CD1c-positive myeloid dendritic cell (primary cell): Measurements from ENCODE around the gene TUBA3D.
A peak's percentile ranks its signal among the peaks of the same experiment; 100 is the strongest.
"Not testable (repeated sequence)": the region's sequence is repeated elsewhere in the genome, so short reads cannot be mapped to it uniquely, and the experiment has no call there.

Experiments used
- DNase-seq: peaks from one replicate; pipeline ENCODE4 v3.0.0-alpha.2; 2016; ENCODE audit errors: extremely low spot score

The TUBA3D gene

DNA sequence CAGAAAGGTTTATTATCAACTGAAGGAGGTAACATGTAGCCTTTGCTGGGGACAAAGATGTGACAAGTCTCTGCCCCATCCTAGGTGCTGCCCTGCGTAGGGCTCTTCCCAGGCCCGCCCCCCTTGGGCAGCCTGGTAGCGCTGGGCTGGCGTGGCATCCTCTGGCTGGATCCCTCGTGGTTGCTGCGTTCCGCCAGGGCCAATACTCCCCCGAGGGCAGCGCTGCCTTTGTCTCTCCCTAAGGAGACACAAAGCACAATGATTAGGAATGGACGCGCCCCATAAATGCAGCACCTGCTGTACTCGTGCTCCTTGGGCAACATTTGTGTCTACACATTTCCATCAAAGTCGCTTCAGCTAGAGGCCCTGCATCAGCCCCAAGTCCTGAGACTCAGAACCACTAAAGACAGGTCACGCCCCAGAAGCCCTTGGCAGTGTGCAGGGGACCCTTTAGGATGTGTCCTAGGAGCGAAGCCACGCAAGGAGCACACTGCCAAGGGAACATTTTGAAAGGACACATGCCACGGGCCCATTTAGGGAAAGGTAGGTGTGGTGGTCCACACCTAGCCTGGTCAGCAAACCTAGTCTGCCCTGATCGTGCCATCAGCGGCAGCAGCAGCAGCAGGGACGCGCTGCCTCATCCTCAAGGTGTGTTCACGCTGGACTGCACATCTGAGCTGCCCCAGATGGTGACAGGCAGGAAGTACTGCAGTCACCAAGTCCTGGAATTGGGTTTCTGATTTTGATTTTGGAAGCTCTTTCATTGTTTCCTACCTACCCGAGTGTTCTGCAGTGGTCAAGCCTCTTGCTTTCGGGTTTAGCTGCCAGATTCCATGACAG is 8.3 kb downstream of the TUBA3D start:
- DNase-seq: not testable (repeated sequence)

DNA sequence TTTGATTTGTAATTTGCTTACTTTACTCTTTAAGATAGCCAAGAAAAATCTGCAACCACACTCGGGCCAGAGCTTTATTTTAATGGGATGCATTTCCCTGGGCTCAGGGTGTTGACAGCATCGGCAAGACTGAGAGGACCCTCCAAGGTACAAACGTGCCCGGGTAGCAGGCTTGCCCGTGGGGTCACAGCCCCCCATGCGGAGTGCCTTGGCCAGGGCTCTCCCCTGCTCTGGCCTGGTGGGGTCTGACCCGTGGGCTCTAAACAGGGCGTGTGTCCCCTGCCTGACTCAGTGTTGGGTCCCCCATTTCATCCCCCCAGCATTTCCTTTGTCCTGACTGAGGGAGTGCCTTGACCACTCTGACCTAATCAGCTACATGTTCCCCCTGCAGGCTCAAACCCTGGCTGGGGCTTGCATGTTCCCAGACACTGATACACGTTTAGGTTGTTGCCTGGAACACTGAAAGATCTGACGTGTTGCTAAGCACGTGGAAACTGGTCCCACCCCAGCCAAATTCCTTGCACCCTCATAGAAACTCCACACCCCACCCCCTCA is 9.1 kb downstream of the TUBA3D start:
- not testable (repeated sequence) for DNase-seq

GRCh38 chr2:131486201-131486902 is 10.4 kb downstream of the TUBA3D start:
- not testable (repeated sequence) for DNase-seq

GRCh38 chr2:131488306-131489205 is 12.6 kb downstream of the TUBA3D start:
- no peak for DNase-seq

DNA sequence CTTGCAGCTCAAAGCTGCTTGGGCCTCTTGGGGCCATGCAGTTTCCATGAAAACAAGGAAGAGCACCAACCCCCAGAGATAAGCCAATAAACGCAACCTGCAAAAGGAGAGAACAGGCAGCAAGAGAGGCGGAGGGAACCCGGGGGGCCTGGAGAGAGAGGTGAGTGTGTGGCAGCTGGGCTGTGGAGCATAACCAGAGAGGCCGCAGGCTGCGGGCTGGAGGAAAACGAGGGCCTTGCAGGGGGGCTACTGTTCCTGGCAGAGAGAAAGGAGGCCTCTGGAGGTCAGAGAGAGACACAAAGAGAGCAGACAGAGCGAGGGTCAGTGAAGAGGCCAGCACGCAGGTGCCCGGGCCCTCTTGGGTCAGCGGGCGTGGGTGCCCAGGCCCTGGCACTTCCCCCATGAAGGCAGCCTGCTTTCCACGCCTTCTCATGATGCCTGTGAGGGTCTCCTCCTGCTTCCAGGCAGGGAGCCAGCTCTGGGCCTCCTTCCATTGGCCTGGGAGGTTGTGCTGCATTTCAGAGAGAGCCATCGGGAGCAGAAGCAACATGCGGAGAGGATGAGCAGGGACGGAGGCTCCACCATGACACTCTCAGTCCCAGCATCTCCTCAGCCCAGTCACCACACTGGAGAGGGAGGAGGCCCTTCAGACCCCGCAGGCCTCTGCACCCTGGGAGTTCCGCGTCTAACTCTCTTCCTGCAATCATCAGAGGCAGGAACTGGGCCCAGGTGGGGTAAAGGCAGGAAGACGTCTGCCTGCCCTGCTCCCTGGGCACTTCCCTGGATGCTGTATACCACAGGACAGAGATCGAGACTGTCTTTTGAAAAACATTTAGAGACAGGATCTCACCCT is 14.9 kb downstream of the TUBA3D start:
- DNase-seq: not testable (repeated sequence)

DNA sequence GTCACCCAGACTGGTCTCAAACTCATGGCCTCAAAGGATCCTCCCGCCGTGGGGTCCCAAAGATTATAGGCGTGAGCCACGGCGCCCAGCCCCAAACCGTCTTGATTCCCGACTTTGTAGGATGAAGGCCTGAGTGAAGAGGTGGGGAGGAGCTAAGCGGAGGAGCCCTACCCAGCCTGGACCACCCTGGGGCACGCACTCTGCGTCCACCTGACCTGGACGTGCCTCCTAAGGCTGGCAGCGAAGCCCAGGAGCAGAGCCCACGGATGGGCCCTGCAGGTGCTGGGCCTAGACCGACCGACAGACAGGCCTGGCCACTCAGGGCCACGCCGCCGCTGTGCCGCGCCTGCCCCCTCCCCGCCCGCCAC is 15.5 kb downstream of the TUBA3D start:
- not testable (repeated sequence) for DNase-seq

DNA sequence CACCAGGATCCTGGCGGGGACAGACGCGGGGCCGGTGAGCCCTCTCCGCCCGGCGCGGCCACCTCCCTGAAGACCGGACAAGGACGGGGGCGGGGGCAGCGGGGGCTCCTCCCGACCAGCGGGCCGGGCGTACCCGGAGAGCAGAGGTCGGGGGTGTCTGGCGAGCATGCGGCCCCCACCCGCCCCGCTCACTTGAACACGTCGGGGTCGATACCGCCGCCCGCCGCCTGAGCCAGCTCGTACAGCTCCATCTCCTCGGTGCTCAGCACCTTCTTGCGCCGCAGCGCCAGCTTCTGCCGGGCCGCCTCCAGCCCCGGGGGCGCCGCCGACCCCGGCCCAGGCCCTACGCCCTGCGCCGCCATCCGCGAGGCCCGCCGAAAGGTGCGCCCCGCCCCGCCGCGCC is 16.1 kb downstream of the TUBA3D start, which contains the start of gene MZT2A:
Gene MZT2A (minus strand): TSS at position 383 of the 403 bp plus-strand sequence. CDS start 21 bp downstream, at position 362.
- not testable (repeated sequence) for DNase-seq

- DNase-seq: peak; percentile 95
These were observed 16.7 kb downstream of the TUBA3D start for GRCh38 chr2:131492418-131493198.

- DNase-seq: no peak
These were observed 17.5 kb downstream of the TUBA3D start for GRCh38 chr2:131493199-131493968.

- not testable (repeated sequence) for DNase-seq
These were observed 19.6 kb downstream of the TUBA3D start for GRCh38 chr2:131495506-131495905.

DNA sequence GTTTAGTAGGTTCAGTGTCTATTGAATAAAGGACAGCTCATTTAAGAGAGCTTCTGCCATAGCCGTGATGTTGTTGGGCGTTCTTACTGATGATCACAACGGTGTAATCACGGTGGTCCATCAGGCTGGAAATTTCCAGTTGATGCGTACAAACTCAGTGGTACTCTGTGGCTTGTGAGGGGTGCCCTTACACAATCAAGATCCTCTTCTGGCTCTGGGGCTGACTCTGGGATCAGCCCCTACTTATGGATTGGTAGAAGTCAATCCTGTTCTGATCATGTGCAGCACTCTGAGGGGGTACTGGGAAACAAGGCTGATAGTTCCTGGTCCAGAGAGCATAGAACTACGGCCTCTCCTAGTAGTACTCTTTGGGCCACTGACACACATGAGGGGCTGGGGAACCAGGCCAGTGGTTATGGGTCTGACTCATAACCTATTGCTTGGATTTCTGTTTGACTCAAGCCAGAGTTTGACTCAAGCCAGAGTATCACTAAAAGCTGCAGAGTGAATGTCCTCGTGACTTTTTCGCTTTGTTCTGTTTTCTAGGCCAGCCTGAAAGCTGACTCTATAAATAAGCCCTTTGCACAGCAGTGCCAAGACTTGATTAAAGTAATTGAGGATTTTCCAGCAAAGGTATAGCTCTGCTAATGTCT is 22.5 kb downstream of the TUBA3D start:
- not testable (repeated sequence) for DNase-seq

- DNase-seq: not testable (repeated sequence)
These were observed 27.7 kb downstream of the TUBA3D start for GRCh38 chr2:131503587-131503986.

DNA sequence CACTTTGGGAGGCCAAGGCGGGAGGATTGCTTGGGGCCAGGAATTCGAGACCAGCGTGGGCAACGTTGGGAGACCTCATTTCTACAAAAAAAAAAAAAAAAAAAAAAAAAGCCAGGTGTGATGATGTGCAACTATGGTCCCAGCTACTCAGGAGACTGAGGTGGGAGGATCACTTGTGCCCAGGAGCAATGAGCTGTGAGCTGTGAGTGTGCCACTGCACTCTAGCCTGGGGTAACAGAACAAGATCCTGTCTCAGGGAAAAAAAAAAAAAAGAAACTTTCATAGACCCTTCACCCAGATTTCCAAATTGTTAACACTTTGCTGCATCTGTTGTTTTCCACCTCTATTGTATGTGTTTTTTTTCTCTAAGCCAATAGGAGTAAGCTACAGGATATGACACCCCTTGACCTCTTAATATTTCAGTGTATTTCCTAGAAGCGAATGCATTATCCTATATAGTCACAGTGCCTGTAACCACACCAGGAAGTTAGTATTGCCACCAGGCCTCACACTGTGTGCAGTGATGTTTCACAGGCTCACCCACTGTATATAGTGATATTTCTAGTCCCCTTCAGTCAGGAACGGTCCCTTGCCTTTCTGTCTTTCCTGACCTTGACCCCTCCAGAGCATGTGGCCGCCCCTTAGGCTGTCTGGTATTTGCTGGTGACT is 28.3 kb downstream of the TUBA3D start:
- DNase-seq: not testable (repeated sequence)

DNA sequence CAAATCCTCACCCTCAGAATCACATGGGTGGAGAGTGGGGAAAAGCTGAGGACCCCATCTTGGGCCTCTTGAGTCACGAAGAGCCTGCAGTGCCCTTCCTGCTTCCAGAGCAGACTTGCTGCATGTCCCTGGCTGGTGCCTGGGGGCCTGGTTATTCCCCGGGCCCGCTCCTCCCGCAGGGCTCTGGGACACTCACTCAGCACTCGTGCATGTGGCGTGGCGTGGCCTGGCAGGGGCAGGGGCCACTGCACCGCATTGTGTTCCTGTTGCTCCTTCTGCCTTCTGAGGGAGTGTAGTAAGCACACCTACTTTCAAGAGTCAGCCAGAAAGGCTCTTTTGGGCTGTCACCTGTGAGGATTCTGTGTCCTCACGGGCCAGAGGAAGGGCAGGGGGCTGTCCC is 33.7 kb downstream of the TUBA3D start:
- no peak for DNase-seq

DNA sequence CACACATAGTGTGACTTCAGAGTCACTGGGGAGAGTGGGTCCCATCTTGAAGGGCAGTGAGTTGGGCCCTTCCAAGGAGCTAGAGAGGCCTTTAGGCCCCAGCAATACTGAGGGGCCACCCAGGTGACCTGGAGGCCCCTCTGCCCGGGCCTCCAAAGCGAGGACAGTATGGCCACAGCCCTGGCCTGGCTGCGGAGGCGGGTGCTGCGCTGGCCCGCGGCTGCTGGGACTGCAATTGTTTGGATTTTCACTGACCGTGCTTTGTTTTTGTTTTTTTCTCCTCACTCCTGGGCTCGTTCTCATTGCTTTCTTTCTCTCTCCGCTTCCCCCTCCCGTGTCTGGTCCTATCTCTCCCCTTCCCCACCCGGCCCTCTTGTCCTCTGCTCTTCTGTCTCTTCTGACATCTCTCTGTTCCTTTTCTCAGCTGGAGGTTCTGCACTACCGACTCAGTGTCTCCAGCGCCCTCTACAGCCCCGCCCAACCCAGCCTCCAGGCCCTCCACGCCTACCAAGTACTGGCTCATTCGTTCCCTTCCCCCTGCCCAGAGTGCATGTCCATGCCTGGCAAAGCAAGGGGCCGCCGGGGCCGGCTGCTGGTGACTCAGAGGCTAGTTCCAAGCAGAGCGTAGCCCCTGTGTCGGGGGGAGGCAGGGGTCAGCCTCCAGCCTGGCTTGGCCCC is 35.5 kb downstream of the TUBA3D start:
- DNase-seq: not testable (repeated sequence)

- not testable (repeated sequence) for DNase-seq
These were observed 36.3 kb downstream of the TUBA3D start for GRCh38 chr2:131511969-131512870.
